Esophagus squamous epithelium (tissue), 5 donors: ENCODE measurements around the gene ASTN2. TPM values are rescaled to one million over a fixed set of nuclear protein-coding genes. Genes with fewer than 3 reads are reported as not detected.

ENCODE experiments used
- DNase-seq: peaks from one replicate; lab custom pipeline; 2025; lab: John Stamatoyannopoulos, UW
- H3K27ac ChIP-seq, 4 donors: fragments of 200-600 bp; sonication (generic); one replicate each; pipeline ENCODE4 v1.5.1; 2016 to 2019; ENCODE audit warnings: mild to moderate bottlenecking in 1 of 4
- H3K27me3 ChIP-seq, 4 donors: fragments of 200-600 bp; sonication (generic); 1 replicate in 3 of 4; 2 replicates in 1 of 4; pipeline versions ENCODE4 v1.5.1 to v1.6.0; 2017 to 2021; ENCODE audit warnings: antibody characterized with exemption in 1 of 4
- H3K36me3 ChIP-seq, 3 donors: fragments of 200-600 bp; sonication (generic); one replicate each; pipeline ENCODE4 v1.5.1; 2016 to 2019
- H3K4me1 ChIP-seq, 3 donors: fragments of 200-600 bp; sonication (generic); one replicate each; pipeline ENCODE4 v1.5.1; 2017 to 2019
- H3K4me3 ChIP-seq, 4 donors: fragments of 200-600 bp; sonication (generic); 1 replicate in 3 of 4; 2 replicates in 1 of 4; pipeline ENCODE4 v1.5.1; 2016 to 2019; ENCODE audit warnings: mild to moderate bottlenecking in 2 of 4, moderate library complexity in 1 of 4
- H3K9me3 ChIP-seq, 3 donors: fragments of 200-600 bp; sonication (generic); one replicate each; pipeline ENCODE4 v1.5.1; 2016 to 2019
- CTCF ChIP-seq, 6 experiments: fragments of 450-650 bp in 4 of 6; fragments of 200-600 bp in 2 of 6; sonication (generic) in 2 of 6; IDR thresholded peaks; one replicate each; pipeline ENCODE4 v1.5.1; 2016 to 2019; ENCODE audit warnings: antibody characterized with exemption in 6 of 6, mild to moderate bottlenecking in 4 of 6, moderate library complexity in 4 of 6
- POLR2A ChIP-seq, 4 donors: fragments of 450-650 bp; IDR thresholded peaks; one replicate each; pipeline ENCODE4 v1.6.1; 2017; ENCODE audit warnings: antibody characterized with exemption in 4 of 4, mild to moderate bottlenecking in 4 of 4, moderate library complexity in 3 of 4
- WGBS, 2 donors: methylation state at CpG; one replicate each; pipeline ENCODE4 v1.1.5; 2018; 5-methylcytosine and 5-hydroxymethylcytosine counted together
- intact Hi-C: fragments of 100-400 bp; cut with DNase I; formaldehyde crosslinking; loops from one replicate; pipeline ENCODE4 v1.15.0; 2022
- total RNA-seq, 4 donors: library from RNA; depleted of rRNA; stranded (reverse); fragments of >200 nt; gene quantifications; one replicate each; pipeline ENCODE4 v1.1.0, GENCODE V29; 2016
- donor health status: DM: yes; HTN: yes; CAD: no.

Gene ASTN2
- total RNA-seq, 4 donors from 2014 or later = 0.13 to 1.9 (median 0.27) TPM; not detected in 1

- Histone ChIP-seq H3K4me1 (no peaks in the 10 kb centered on the region), H3K9me3 (no peaks in the 10 kb centered on the region), H3K27ac (no peak overlapping the region), H3K27me3 (no peaks in the 10 kb centered on the region), H3K4me3 (no peak overlapping the region), H3K36me3 (no peaks in the 10 kb centered on the region)
- TF ChIP-seq POLR2A (IDR thresholded peaks at IDR 0.05) (no peak), CTCF (IDR thresholded peaks at IDR 0.05) (no peak)
- no peak for DNase-seq
- intact Hi-C loops = no loop called here
Measured at GRCh38 chr9:117434566-117434965, 19.7 kb upstream of the ASTN2 start.

- no peaks in the 10 kb centered on the region for H3K36me3 ChIP-seq
- no peaks in the 10 kb centered on the region for H3K9me3 ChIP-seq
- WGBS, 2 donors = 74 to 80% methylated on average over 2 of the region's 2 CpGs
- DNase-seq = no peak
- no peak for TF ChIP-seq CTCF (IDR thresholded peaks at IDR 0.05)
- no peak for TF ChIP-seq POLR2A (IDR thresholded peaks at IDR 0.05)
- no peak overlapping the region for H3K4me3 ChIP-seq
- H3K4me1 ChIP-seq = no peaks in the 10 kb centered on the region
- intact Hi-C loops = no loop called here
- H3K27me3 ChIP-seq = no peaks in the 10 kb centered on the region
- no peak overlapping the region for H3K27ac ChIP-seq
Measured at GRCh38 chr9:117430813-117431212, 16.0 kb upstream of the ASTN2 start.

- peaks cover 0 to 10% (median 0%) of the 10 kb centered on the region in 4 donors for H3K27me3 ChIP-seq
- H3K27ac ChIP-seq = no peak overlapping the region
- TF ChIP-seq CTCF (IDR thresholded peaks at IDR 0.05) (no peak), POLR2A (IDR thresholded peaks at IDR 0.05) (no peak)
- H3K36me3 ChIP-seq = no peaks in the 10 kb centered on the region
- H3K4me1 ChIP-seq = no peaks in the 10 kb centered on the region
- no peak overlapping the region for H3K4me3 ChIP-seq
- H3K9me3 ChIP-seq = no peaks in the 10 kb centered on the region
- DNase-seq = no peak
- intact Hi-C loops = no loop called here
- 72 to 84% methylated on average over 3 of the region's 3 CpGs for WGBS, 2 donors
Measured at GRCh38 chr9:117427357-117427913, 12.6 kb upstream of the ASTN2 start.

- no peak overlapping the region for H3K4me3 ChIP-seq
- H3K36me3 ChIP-seq = no peaks in the 10 kb centered on the region
- H3K9me3 ChIP-seq = no peaks in the 10 kb centered on the region
- 82 to 91% methylated on average over 3 of the region's 3 CpGs for WGBS, 2 donors
- TF ChIP-seq CTCF (IDR thresholded peaks at IDR 0.05) (no peak), POLR2A (IDR thresholded peaks at IDR 0.05) (no peak)
- no peaks in the 10 kb centered on the region for H3K4me1 ChIP-seq
- peaks cover 0 to 14% (median 0%) of the 10 kb centered on the region in 4 donors for H3K27me3 ChIP-seq
- H3K27ac ChIP-seq = no peak overlapping the region
- intact Hi-C loops = no loop called here
- DNase-seq = no peak
Measured at GRCh38 chr9:117425566-117425965, 10.7 kb upstream of the ASTN2 start.

GRCh38 chr9:117424291-117424690 lies 9.4 kb upstream of the ASTN2 start:
- Histone ChIP-seq H3K4me1 (no peaks in the 10 kb centered on the region), H3K27ac (no peak overlapping the region), H3K4me3 (no peak overlapping the region), H3K36me3 (no peaks in the 10 kb centered on the region), H3K27me3 (peaks cover 0 to 27% (median 0%) of the 10 kb centered on the region in 4 donors), H3K9me3 (no peaks in the 10 kb centered on the region)
- intact Hi-C loops = no loop called here
- no peak for TF ChIP-seq CTCF (IDR thresholded peaks at IDR 0.05)
- no peak for TF ChIP-seq POLR2A (IDR thresholded peaks at IDR 0.05)
- no peak for DNase-seq
- 59 to 60% methylated on average over 1 of the region's 1 CpG for WGBS, 2 donors
